GM21528 (cell line): ENCODE measurements around the gene CCDC102B.
"Not testable (repeated sequence)": the region's sequence is repeated elsewhere in the genome, so short reads cannot be mapped to it uniquely, and the experiment has no call there.

ENCODE experiments used
- ATAC-seq: cut with Tn5 transposase; IDR thresholded peaks from one replicate; pipeline ENCODE4 v1.9.1; 2021; ENCODE audit warnings: mild to moderate bottlenecking, moderate library complexity; ENCODE audit not compliant: unreplicated experiment, low FRiP score

The CCDC102B gene

GRCh38 chr18:68893354-68893753, 95.5 kb downstream of the CCDC102B start:
- no peak for ATAC-seq

GRCh38 chr18:68897286-68897685, 99.4 kb downstream of the CCDC102B start:
- no peak for ATAC-seq

DNA sequence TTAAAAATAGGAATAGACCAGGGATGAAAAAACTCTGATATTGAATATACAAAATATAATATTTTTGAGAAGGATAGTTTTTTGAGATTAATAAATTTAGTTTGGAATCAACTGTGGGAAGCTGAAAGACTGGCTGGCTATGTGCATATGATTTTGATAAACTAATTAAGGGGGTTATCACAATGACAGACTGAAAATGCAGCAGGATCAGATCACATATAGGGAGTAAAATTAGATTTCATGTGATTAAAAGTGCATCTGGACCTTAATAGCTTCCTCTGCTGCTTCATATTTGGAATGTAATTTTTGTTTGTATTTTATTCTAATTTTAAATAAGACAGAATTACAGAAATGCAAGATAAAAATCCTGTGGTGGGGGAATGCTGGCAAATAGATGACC, 111.7 kb downstream of the CCDC102B start:
- no peak for ATAC-seq

DNA sequence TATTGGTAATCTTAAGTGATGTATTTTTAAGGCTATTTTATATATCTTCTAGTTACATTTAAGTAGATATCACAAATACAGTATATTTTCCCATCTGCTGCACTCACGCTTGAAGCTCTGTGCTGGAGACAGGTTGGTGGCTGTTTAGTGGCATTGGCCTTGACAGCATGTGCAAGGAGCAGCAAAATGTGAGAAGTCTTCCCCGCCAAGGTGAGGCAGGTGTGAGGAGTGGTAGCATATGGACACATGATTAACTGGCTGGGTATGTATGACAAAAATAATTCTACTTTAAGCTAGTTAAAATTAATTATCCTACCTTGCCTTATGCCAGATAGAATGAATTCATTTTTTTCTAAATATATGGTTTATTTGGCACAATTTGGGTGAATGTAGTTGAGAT, 117.2 kb downstream of the CCDC102B start:
- ATAC-seq: no peak

DNA sequence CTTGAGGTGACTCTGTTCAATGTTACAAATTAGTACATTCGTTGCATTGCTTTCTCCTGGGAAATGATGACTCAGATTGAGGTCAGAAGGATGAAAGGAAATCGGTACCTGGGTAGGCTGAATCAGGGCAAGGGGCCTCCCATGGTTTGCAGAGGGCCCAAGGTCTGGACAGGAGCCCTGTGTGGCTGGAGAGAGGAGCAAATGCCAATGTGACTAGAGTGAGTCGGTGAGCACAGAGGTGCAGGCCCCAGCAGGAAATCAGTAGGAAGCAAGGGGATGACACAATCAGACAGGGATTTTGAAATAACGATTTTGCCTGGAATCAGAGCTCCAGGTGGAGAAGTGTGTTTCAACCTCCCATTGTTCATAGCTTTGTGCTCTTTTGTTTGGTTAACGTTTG, 118.9 kb downstream of the CCDC102B start:
- no peak for ATAC-seq

GRCh38 chr18:68918216-68918615, 120.3 kb downstream of the CCDC102B start:
- ATAC-seq: no peak

GRCh38 chr18:68919900-68920299, 122.0 kb downstream of the CCDC102B start:
- no peak for ATAC-seq

GRCh38 chr18:68922392-68922791, 124.5 kb downstream of the CCDC102B start:
- ATAC-seq: no peak

DNA sequence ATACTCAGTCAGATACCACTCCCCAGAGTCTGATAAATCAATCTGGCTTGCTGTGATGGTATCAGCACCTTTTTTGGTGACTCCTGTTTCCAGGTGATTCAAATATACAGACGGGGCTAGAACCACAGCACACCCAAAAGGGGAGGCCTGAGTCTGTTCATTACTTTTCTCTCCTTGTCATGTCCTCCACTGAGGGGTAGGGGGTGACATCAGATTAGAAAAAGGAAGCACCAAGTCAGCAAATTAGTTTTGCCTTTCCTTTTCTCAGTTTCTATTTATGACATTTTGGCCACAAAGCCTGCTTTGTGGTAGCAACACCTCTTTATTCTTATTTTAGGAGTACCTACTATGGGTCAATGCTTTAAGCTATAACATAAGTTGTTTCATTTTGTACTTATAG, 127.4 kb downstream of the CCDC102B start:
- ATAC-seq: peak; percentile 88

- ATAC-seq: no peak
Observed at GRCh38 chr18:68928762-68929675, 131.1 kb downstream of the CCDC102B start.

GRCh38 chr18:68935686-68936085, 137.8 kb downstream of the CCDC102B start:
- no peak for ATAC-seq

DNA sequence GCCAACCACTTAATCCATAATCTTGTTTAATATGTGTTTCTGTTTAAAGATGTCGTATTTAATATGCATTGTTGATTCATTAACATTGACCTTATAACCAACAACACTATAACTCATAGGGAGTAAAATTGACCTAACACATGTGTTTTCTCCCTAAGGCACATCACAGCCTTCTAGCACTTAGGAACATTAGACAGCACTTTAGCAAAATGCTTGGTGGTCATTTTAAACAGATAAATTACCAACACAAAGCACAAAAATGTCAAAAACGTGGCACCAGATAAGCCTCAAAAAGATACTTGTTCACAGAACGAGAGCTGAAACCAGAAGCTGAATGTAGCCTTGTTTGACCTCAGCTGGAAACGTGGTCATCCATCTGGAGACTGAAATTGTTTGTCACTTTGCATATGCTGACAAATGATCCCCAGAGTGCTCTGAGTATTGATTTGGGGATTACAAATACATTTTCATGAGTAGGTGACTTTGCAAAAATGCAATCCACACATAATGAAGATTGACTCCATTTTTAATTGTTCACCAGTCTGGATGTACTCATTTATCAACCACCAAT, 139.2 kb downstream of the CCDC102B start:
- no peak for ATAC-seq

DNA sequence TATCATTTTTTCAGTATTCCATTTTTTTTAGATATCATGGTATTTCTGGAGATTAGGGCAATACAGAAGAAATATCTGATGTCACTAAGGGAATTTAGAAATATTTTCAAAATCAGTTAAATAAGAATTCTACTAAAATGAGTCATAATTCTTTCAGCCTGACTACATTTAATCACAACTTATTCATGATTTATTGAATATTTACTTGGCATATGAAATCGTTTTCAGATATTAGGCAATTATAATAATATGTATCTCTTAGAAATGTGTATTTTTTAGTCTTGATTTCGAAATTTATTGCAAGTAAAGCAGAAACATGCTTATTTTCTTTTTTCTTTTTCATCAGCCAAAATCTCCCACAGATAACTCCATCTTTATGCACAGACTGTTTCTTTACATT, 142.2 kb downstream of the CCDC102B start:
- no peak for ATAC-seq

GRCh38 chr18:68940754-68941153, 142.9 kb downstream of the CCDC102B start:
- ATAC-seq: no peak

DNA sequence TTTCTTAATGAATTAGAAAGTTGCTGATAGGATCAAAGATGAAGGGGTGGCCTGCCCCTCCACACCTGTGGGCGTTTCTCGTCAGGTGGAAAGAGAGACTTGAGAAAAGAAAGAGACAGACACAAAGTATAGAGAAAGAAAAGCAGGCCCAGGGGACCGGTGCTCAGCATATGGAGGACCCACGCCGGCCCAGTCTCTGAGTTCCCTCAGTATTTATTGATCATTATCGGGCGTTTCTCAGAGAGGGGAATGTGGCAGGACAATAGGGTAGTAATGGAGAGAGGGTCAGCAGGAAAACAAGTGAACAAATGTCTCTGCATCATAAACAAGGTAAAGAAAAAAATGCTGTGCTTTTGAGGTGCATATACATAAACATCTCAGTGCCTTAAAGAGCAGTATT, 144.3 kb downstream of the CCDC102B start:
- no peak for ATAC-seq

DNA sequence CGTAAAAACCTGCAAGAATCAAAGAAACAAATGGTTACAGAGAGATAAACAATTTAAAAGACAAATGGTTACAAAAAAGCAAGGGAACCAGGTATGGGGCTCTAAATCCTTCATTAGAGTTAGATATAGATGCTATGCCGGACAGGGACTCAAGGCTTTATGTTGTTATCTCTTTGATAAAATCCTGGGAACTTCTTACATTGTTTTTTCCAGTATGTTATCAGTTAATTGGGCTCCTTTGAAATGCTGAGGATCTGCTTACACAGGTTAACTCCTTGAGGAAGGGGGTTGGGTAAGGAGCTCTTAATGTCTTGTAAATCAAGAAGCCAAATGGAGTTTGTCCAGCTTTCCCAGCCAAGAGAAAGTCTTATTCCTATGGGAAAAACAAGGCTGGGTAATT, 146.0 kb downstream of the CCDC102B start:
- not testable (repeated sequence) for ATAC-seq

- ATAC-seq: no peak
Observed at GRCh38 chr18:68944330-68944729, 146.4 kb downstream of the CCDC102B start.

DNA sequence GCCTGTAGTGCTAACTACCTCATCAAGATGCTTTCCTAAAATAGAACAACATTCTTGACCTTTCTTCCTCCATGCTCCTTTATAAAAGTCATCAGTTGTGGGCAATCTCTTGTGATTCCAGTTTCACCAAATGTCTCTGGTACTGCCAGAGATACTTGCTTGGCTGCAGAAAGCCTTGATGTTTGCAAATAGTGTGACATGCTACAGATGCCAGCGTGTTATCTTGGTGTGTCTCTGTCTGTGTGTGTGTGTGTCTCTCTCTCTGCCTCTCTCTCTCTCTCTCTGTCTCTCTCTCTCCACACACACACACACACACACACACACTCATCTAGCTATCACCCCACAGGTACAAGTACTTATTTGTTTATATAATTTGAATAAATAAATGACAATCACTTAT, 146.9 kb downstream of the CCDC102B start:
- ATAC-seq: no peak

DNA sequence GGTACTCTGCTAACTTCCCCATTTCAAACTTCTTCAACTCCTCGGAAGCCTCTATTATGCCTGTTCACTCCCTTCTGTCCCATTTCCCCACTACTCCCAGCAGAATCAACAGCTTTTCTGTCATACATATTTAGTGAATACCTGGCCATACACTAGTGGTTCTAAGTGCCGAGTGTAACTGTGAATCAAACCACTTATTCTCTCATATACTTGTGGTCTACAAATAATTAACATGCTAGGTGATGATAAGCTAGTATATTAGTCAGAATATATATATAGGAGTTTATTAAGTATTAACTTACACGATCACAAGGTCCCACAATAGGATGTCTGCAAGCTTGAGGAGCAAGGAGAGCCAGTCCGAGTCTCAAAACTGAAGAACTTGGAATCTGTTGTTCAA, 150.7 kb downstream of the CCDC102B start:
- ATAC-seq: no peak

DNA sequence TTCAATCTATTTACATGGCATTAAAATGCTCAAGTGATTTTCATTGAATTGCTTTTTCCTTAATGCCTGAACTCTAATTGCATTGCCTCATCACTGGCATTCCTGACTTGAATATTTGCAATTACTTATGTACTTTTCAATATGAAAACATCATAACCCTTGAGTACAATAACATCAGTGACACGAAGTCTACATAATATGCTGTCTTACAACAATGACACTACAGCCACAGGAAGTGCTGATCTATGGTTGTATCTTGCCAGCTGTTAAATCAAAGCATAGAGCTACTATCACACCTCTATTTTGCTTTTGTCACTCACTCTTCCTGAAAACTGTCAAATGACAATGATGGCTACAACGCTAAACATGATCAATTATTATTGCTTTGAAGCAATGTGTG, 156.9 kb downstream of the CCDC102B start:
- ATAC-seq: no peak

- ATAC-seq: no peak
Observed at GRCh38 chr18:68956650-68957049, 158.8 kb downstream of the CCDC102B start.

- ATAC-seq: no peak
Observed at GRCh38 chr18:68960355-68960754, 162.5 kb downstream of the CCDC102B start.
